Activated naive CD4-positive, alpha-beta T cell treated with anti-CD3 and anti-CD28 coated beads, Interleukin-2, amount 50 U/mL, for 72 hours (primary cell): ENCODE measurements around the gene TENM4. TPM values are rescaled to one million over a fixed set of nuclear protein-coding genes. Genes with fewer than 3 reads are reported as not detected.

Source experiments
- ATAC-seq, 2 donors: fragments of 150-1000 bp; cut with Tn5 transposase; 2 replicates each; pipeline ENCODE4 v1.10.0; 2021; ENCODE audit warnings: mild to moderate bottlenecking in 2 of 2, moderate library complexity in 2 of 2
- DNase-seq, 2 donors: peaks; one replicate each; pipeline ENCODE4 v3.0.0; 2021 to 2022; ENCODE audit warnings: low spot score in 2 of 2
- H3K27ac Mint-ChIP-seq, 2 donors: one replicate each; pipeline ENCODE4 v1.8.0; 2022; ENCODE audit warnings: mild to moderate bottlenecking in 2 of 2, mixed read lengths in 2 of 2
- H3K36me3 Mint-ChIP-seq, 2 donors: one replicate each; pipeline ENCODE4 v1.8.0; 2022; ENCODE audit warnings: mixed read lengths in 2 of 2
- H3K9me3 Mint-ChIP-seq, 2 donors: one replicate each; pipeline ENCODE4 v1.8.0; 2022; ENCODE audit warnings: mixed read lengths in 2 of 2
- total RNA-seq, 2 donors: library from RNA; stranded (reverse); gene quantifications; one replicate each; pipeline ENCODE4 v1.2.3, GENCODE V29; 2022

The TENM4 gene
- total RNA-seq, 2 donors from 2014 or later = not detected

DNA sequence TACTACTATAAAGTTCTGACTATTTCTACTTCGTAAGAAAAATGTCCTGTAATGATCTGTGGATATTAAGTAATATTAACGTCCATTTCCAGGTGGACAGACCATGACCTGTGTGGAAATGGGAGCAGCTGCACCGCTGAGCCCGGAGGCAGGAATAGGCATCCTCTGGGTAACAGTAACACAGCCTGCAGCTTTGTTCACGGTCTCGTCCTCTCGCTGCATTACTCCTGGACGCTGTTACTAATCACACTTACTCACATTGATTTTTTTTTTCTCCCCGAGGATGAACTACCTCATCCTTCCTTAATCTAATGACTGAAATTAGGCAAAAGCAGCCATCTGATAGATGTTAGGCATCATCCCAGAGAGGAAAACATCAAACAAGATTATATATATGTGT is 520.5 kb downstream of the TENM4 start:
- no peak for DNase-seq
- Mint-ChIP-seq H3K9me3 (peaks cover 0 to under 1% of the 10 kb centered on the region in 2 donors), H3K27ac (no peak overlapping the region), H3K36me3 (no peaks in the 10 kb centered on the region)
- no peak for ATAC-seq

DNA sequence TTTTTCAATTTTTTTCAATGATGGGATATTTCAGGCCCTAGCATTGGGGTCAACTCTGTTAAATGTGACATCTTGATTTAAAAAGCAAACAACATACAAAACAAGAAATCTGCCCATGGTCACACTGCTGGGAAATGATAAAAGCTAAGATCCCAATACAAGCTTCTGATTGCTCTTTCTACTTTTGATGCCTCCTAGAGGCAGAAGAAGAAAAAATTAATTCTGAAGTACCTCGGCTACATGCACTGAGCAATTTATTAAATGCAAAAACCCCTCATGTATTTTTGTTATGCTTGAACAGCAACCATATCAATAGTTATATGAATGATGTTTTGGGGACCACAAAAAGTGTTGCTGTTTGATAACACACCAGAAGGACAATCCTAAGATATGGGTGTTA is 524.1 kb downstream of the TENM4 start:
- Mint-ChIP-seq H3K27ac (no peak overlapping the region), H3K9me3 (peaks cover 0 to 4% of the 10 kb centered on the region in 2 donors), H3K36me3 (no peaks in the 10 kb centered on the region)
- DNase-seq = no peak
- no peak for ATAC-seq

DNA sequence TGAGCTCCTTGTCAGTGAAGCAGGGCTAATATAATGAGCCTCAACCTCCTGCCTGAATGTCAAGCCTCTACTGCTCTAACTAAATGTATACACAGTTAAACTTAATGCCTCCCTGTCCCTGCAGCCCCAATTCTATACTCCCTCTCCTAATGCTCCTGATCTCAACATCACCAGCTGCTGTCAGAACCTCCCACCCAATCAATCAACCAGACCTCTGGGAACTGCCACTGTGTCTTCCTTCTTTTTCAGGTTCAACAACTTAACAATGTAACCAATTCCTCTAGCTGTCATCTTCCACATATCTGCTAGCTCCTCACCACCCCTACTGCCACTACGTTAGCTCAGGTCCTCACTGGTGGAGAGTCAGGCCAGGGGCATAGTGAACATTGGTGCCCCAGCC is 526.3 kb downstream of the TENM4 start:
- no peaks in the 10 kb centered on the region for H3K36me3 Mint-ChIP-seq

DNA sequence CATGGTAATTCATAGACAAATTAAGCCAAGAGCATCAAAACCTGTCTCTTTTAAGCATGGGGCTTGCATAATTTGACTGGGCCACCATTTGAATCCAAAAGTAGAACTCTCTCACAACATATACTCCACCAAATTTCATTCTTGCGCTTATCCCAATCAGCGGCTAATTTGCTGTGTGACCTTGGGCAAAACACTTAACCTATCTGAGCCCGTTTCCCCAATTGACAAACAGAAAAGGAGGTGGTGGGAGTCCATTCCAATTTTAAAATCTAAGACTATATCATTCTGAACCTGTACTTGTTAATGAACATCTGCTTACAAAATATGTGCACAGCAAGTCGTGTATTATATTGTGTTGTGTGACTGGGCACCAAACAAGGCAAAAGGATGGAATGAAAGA is 528.1 kb downstream of the TENM4 start:
- DNase-seq = no peak
- Mint-ChIP-seq H3K27ac (no peak overlapping the region), H3K36me3 (no peaks in the 10 kb centered on the region), H3K9me3 (peaks cover 0 to 4% of the 10 kb centered on the region in 2 donors)
- ATAC-seq = no peak

More for the DNA sequence above, 526.3 kb downstream of the TENM4 start:
- Mint-ChIP-seq H3K9me3 (peaks cover 0 to 4% of the 10 kb centered on the region in 2 donors), H3K27ac (no peak overlapping the region)
- ATAC-seq = no peak
- DNase-seq = no peak

DNA sequence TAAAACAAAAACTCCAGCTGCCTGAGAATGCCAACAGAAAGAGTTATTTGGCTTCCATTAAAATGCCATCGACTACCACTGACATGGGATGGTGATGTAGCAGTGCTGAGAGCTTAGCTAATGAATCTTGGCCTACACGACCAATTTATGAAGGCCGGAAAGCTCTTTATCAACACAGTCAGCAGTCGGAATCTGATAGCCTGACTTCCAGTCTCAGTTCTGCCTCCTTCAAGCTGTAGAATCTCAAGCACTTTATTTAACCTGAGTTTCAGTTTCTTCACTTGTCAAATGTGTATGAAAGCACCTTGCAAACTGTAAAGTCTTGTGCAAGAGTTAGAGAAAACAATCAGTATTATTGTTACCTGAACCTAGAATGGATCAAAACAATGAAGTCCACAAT is 530.5 kb downstream of the TENM4 start:
- peaks cover 0 to 3% of the 10 kb centered on the region in 2 donors for H3K9me3 Mint-ChIP-seq
- no peak overlapping the region for H3K27ac Mint-ChIP-seq
- no peak for ATAC-seq
- no peaks in the 10 kb centered on the region for H3K36me3 Mint-ChIP-seq
- no peak for DNase-seq

DNA sequence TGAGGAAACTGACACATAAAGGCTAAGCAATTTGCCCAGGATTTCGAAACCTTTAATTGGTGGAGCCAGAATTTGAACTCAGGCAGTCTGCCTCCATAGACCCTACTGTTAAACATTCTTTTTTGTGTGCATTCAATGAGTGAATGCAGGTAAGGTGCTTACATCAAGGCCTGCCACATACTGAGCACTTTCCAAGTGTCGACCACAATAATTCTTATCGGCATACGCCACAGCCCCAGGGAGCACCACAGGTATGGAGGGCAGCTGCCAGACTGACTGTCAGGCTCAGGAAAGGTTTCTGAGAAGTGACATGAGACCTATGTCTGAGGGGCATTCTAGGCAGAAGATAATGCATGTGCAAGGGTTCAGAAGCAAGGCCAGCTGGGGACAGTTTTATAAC is 531.4 kb downstream of the TENM4 start:
- no peak overlapping the region for H3K27ac Mint-ChIP-seq
- no peaks in the 10 kb centered on the region for H3K36me3 Mint-ChIP-seq
- ATAC-seq (no peak), DNase-seq (no peak)
- no peaks in the 10 kb centered on the region for H3K9me3 Mint-ChIP-seq

DNA sequence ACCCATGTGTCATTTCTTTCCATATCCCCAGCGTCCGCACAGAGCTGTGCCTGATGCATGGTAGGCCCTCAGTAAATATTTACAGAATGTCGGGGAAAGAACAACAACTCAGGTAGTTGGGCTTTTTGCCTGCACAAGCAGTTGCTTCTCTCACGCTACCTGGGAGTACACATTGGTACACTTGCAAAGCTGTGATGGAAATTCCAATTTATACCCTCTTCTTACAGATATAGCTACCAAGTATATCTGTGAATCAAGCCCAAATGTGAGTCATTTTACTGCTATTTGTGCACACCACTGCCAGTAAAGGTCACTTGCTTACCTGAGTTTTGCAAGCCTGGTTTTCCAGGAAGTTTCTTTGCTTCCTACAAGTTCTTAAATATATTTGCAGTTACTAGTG is 533.2 kb downstream of the TENM4 start:
- no peaks in the 10 kb centered on the region for H3K36me3 Mint-ChIP-seq
- ATAC-seq = no peak
- H3K9me3 Mint-ChIP-seq = no peaks in the 10 kb centered on the region
- no peak for DNase-seq
- H3K27ac Mint-ChIP-seq = no peak overlapping the region

DNA sequence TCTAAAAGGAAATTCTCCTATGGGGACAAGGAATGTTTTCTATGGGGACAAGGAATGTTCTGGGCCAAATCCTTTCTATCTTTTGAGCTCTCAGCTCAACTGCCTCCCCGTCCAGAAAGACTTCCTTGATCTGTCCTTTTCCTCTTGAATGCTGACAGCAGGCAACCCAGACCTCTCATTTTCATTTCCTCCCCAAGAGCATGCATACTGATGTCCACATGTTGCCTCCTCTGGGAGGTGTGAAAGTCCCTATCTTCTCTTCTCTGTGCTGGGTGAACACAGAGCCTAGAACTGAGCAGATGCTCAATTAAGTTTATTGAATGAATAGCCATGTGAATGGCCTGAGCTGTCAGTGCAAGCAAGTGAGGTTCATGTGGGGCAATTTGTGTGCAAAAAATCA is 534.3 kb downstream of the TENM4 start:
- Mint-ChIP-seq H3K27ac (no peak overlapping the region), H3K9me3 (no peaks in the 10 kb centered on the region), H3K36me3 (no peaks in the 10 kb centered on the region)
- DNase-seq (no peak), ATAC-seq (no peak)

DNA sequence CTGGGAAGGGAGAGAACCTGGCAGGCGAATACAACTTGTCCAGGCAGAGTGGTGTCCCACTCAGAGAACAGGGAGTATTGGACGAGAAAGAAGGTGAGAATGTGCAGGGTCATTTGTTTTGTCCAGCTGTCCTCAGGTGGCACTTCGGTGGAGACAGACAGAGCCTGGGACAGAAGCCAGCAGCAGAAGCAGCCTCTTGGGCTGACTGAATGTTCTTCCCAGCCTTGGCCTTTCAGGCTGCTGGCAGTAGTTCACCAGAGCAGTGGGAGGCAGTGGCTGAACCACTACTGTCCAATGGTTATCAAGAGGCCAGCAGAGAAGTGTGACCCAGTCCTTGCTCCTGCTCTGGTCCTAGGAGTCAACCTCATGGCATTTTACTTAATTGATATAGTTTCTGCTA is 535.1 kb downstream of the TENM4 start:
- H3K36me3 Mint-ChIP-seq = no peaks in the 10 kb centered on the region
- no peak overlapping the region for H3K27ac Mint-ChIP-seq
- H3K9me3 Mint-ChIP-seq = no peaks in the 10 kb centered on the region
- ATAC-seq = no peak
- no peak for DNase-seq

DNA sequence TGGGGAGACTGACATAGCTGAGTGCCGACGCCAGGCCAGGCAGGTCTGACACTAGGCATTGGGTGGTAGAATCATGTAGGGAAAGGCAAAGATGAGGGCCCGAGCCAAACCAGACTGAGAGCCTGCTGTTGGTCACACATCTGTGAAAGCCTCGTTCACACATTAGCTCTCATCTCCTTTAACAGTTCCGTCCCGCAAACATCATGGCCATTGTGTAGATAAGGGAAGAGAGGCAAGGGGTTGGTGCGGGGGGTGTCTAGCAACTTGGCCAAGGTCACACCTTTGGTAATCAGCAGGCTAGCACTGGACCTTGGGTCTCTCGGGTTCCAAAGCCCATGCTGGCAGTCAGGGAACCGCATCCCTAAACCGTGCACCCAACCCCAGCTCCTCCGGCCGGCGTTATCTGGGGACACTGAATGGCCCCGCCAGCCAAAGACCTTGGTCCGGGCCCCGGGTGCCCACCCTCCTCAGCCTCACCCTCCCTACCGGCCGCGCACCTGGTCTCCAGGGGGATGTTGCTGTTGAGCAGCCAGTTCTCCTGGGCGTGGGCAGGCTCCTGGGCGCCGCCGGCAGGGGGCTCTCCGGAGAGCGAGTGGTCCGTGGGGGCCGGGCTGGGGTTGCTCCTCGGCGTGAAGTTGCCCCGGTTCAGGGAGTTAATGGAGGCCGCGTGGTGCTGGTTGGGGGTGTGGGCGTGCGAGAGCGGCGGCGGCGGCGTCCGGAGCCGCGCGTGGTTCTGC is 537.9 kb downstream of the TENM4 start:
- Mint-ChIP-seq H3K27ac (no peak overlapping the region), H3K36me3 (no peaks in the 10 kb centered on the region), H3K9me3 (no peaks in the 10 kb centered on the region)
- ATAC-seq = no peak
- DNase-seq = no peak

DNA sequence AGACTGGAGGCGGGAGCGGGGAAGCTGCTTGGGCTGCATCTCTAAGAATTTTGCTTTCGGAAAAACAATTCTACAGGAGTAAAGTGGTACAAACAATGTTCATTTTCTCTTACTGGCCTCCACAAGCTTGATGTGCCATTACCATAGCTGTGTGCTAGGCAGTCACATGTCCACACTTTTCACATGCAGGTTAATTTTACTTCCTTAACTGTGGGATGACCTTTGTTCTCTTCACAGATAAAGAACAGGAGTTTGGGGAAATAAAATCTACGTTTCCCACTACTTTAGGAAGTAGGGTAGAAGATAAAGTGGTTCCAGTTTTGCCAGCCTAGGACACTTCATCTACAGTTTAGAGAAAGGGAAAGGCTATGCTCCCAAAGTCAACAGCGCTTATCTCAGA is 539.0 kb downstream of the TENM4 start:
- Mint-ChIP-seq H3K9me3 (no peaks in the 10 kb centered on the region), H3K36me3 (no peaks in the 10 kb centered on the region), H3K27ac (no peak overlapping the region)
- DNase-seq (no peak), ATAC-seq (no peak)

DNA sequence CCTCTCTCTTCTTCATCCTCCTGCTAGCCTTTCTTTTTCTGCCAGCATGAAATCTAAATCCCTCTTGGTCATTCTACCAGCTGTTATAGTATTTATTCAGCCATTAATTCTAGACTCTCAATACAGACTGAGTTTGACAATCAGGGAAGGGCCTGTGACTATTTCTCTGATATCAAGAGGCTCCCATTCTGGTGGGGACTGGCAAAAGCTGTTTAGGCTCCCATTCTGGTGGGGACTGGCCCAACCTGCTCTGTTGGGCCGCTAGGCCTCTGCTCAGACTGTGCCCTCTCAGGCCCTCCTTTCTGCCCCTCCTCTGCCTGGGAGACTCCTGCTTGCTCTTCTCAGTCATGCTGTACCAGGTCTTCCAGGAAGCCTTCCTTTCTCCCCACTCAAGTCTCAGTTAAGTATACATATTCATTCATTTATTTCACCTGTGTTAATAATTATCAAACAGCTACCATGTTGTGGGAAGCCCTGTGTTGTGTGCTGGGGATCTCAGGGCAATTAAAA is 542.5 kb downstream of the TENM4 start:
- Mint-ChIP-seq H3K36me3 (no peaks in the 10 kb centered on the region), H3K9me3 (no peaks in the 10 kb centered on the region), H3K27ac (no peak overlapping the region)
- DNase-seq = no peak
- no peak for ATAC-seq

DNA sequence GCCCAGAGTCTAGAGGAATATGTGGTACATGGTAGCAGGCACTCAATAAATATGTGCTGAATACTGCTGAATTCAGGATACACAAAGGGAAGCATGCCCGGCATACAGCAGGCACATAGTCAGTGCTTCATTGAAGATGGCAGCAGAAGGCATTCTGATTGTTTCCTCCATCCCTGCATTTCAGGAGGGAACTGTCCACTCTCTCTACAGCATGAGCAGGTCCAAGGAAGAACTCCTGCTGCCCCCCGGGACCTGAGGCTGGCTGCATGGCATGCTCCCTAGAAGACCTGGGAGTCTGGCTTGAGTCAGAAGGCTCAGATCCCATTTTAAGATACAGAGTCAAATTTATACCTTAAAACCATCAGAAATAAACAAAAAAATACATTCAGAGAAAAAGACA is 546.8 kb downstream of the TENM4 start:
- ATAC-seq (no peak), DNase-seq (no peak)
- Mint-ChIP-seq H3K27ac (no peak overlapping the region), H3K9me3 (no peaks in the 10 kb centered on the region), H3K36me3 (no peaks in the 10 kb centered on the region)

DNA sequence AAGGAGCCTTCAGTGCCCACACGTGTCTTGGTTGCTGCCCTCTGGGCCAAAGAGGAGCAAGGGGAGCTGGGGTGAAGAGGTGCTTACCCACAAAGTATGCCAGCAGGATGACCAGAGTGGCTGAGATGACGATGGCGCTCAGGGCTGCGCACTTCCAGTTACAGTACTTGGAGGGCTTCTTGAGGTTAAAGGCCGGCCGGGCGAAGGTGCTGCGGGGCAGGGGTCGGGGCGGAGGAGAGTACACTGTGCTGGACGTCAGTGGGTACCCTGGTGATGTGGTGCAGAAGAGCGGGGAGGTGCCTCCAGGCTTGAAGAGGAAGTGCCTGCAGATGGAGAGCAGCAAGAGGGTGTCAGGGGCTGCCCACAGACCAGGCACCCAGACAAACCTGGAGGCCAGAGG is 551.1 kb downstream of the TENM4 start:
- no peak for DNase-seq
- no peak for ATAC-seq
- peaks cover 0 to 3% of the 10 kb centered on the region in 2 donors for H3K9me3 Mint-ChIP-seq
- H3K27ac Mint-ChIP-seq = no peak overlapping the region
- H3K36me3 Mint-ChIP-seq = no peaks in the 10 kb centered on the region

DNA sequence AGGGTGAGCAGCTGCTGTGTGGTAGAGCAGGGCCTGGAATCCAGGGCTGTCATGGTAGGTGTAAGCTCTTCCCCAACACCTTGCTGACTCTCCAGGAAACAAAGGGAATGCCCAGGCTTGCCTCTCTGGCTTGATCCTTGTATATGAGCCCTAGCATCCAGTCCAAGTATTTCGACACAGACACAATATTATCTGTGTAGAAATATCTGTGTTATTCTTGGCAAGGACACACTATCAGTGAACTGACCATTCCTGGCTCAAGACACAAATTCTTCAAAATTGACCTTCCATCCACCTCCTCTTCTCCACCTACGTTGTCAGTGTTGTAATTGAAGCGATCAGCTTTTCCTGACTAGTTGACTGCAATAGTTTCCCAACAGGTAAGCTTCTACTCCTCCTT is 554.2 kb downstream of the TENM4 start:
- DNase-seq (no peak), ATAC-seq (no peak)
- H3K9me3 Mint-ChIP-seq = peaks cover 0 to 3% of the 10 kb centered on the region in 2 donors
- H3K27ac Mint-ChIP-seq = no peak overlapping the region
- no peaks in the 10 kb centered on the region for H3K36me3 Mint-ChIP-seq

DNA sequence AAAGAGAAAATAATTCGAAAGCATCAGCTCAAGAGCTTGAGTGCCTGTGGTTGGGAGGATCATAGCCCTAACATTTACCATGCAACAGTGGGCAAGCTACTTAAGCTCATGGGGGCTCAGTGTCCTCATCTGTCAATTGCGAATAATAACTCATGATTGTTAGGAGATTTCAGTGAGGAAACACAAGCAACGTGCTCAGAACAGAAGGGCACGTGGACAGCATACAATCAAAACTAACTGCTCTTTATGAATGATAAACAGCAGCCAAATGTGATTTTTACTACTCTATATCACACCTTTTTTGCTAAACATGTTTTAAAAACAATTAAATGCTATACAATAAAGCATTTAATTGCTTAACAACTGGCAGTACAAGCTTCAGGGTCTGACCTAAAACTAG is 556.1 kb downstream of the TENM4 start:
- H3K27ac Mint-ChIP-seq = no peak overlapping the region
- ATAC-seq (no peak), DNase-seq (no peak)
- peaks cover 0 to 7% of the 10 kb centered on the region in 2 donors for H3K9me3 Mint-ChIP-seq
- H3K36me3 Mint-ChIP-seq = no peaks in the 10 kb centered on the region

DNA sequence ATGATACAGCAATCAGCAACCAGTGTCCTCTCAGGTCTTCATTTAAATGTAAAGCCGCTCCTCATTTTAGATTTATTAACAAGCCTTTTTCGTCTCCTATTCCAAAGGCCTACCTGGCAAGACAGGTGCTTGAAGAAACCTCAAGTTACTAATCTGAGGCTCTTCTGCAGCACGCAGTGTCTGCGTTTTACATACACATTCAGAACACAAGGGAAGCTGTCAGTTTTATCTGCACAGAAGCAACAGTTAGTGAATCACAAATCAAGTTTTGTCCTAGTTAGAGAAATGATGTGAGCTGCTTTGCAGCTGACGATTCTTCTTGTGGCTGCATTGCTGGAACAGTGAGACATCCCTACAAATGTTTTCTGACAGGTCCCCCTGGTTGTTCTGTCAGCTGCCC is 557.3 kb downstream of the TENM4 start:
- ATAC-seq = no peak
- H3K9me3 Mint-ChIP-seq = peaks cover 0 to 7% of the 10 kb centered on the region in 2 donors
- no peak overlapping the region for H3K27ac Mint-ChIP-seq
- H3K36me3 Mint-ChIP-seq = peaks cover 0 to 4% of the 10 kb centered on the region in 2 donors
- DNase-seq = no peak
